ENCODE data around the gene IMPDH2. TPM values are rescaled to one million over a fixed set of nuclear protein-coding genes. Genes with fewer than 3 reads are reported as not detected.
A peak's percentile ranks its signal among the peaks of the same experiment; 100 is the strongest.

Gene IMPDH2
- total and polyA plus RNA-seq, 2 donors (not counting 1 experiment from before 2014, with no cell fraction given): 187 to 448 TPM

- DNase-seq (ENCODE audit: low read depth in 2 of 2): no peak
Measured at GRCh38 chr3:49020330-49021212, 8.6 kb downstream of the IMPDH2 start.

GRCh38 chr3:49019941-49020329 lies 9.3 kb downstream of the IMPDH2 start:
- DNase-seq (ENCODE audit: low read depth in 2 of 2): no peak
- Histone ChIP-seq H3K27ac (ENCODE audit: insufficient read depth, low read length) (peak overlapping the region; percentile 89), H3K36me3 (ENCODE audit: control insufficient read depth, insufficient read depth, low read length) (peaks cover 29% of the 10 kb centered on the region)

More at GRCh38 chr3:49020330-49021212, 8.6 kb downstream of the IMPDH2 start:
- TF ChIP-seq EZH2 (IDR thresholded peaks at IDR 0.05; ENCODE audit: low read length, missing control alignments): no peak
- no peak for TF ChIP-seq CTCF (conservative IDR thresholded peaks at IDR 0.05 in 1 of 2, IDR thresholded peaks at IDR 0.05 in 1 of 2; ENCODE audit: low read depth in 1 of 2, low read length in 2 of 2)
- Histone ChIP-seq H3K4me3 (replicated peaks in 1 of 4; ENCODE audit: control extremely low read depth in 1 of 4, insufficient read depth in 1 of 4, low read depth in 3 of 4, low read length in 4 of 4) (peak overlapping the region; percentile 70 to 95 (median 84)), H3K4me1 (ENCODE audit: control insufficient read depth, extremely low read depth, insufficient read depth, low read length) (peaks cover 11% of the 10 kb centered on the region), H3K79me2 (ENCODE audit: control insufficient read depth, insufficient read depth, low read length) (peaks cover 35% of the 10 kb centered on the region), H4K20me1 (ENCODE audit: control insufficient read depth, extremely low read depth, insufficient read depth, low read length) (no peaks in the 10 kb centered on the region), H3K27me3 (ENCODE audit: control insufficient read depth, insufficient read depth, low read length) (no peaks in the 10 kb centered on the region), H2AFZ (ENCODE audit: low read length) (no peak overlapping the region), H3K36me3 (ENCODE audit: control insufficient read depth, insufficient read depth, low read length) (peaks cover 28% of the 10 kb centered on the region), H3K9me3 (ENCODE audit: control insufficient read depth, insufficient read depth, low read depth, low read length) (no peaks in the 10 kb centered on the region), H3K27ac (ENCODE audit: insufficient read depth, low read length) (peak overlapping the region; percentile 89), H3K4me2 (ENCODE audit: extremely low read depth, insufficient read depth, low read length) (peak overlapping the region; percentile 86), H3K9ac (ENCODE audit: insufficient read depth, low read length) (peak overlapping the region; percentile 98)

More at GRCh38 chr3:49019941-49020329, 9.3 kb downstream of the IMPDH2 start:
- no peaks in the 10 kb centered on the region for H3K9me3 ChIP-seq (ENCODE audit: control insufficient read depth, insufficient read depth, low read depth, low read length)
- no peak overlapping the region for H3K9ac ChIP-seq (ENCODE audit: insufficient read depth, low read length)
- peaks cover 11% of the 10 kb centered on the region for H3K4me1 ChIP-seq (ENCODE audit: control insufficient read depth, extremely low read depth, insufficient read depth, low read length)
- peak overlapping the region; percentile 86 for H3K4me2 ChIP-seq (ENCODE audit: extremely low read depth, insufficient read depth, low read length)
- peaks cover 30% of the 10 kb centered on the region for H3K79me2 ChIP-seq (ENCODE audit: control insufficient read depth, insufficient read depth, low read length)
- no peaks in the 10 kb centered on the region for H3K27me3 ChIP-seq (ENCODE audit: control insufficient read depth, insufficient read depth, low read length)
- peak overlapping the region; percentile 70 to 95 (median 84) for H3K4me3 ChIP-seq (replicated peaks in 1 of 4; ENCODE audit: control extremely low read depth in 1 of 4, insufficient read depth in 1 of 4, low read depth in 3 of 4, low read length in 4 of 4)
- no peaks in the 10 kb centered on the region for H4K20me1 ChIP-seq (ENCODE audit: control insufficient read depth, extremely low read depth, insufficient read depth, low read length)
- TF ChIP-seq EZH2 (IDR thresholded peaks at IDR 0.05; ENCODE audit: low read length, missing control alignments): no peak
- no peak for TF ChIP-seq CTCF (conservative IDR thresholded peaks at IDR 0.05 in 1 of 2, IDR thresholded peaks at IDR 0.05 in 1 of 2; ENCODE audit: low read depth in 1 of 2, low read length in 2 of 2)
- H2AFZ ChIP-seq (ENCODE audit: low read length): no peak overlapping the region
